Neural cell (in vitro differentiated cells): ENCODE measurements around the gene ANXA6.

ENCODE experiments used
- CTCF ChIP-seq: fragments of 450-650 bp; IDR thresholded peaks from 2 replicates; pipeline ENCODE4 v1.5.1; 2014; ENCODE audit warnings: antibody characterized with exemption, mild to moderate bottlenecking, moderate library complexity; ENCODE audit not compliant: poor library complexity, severe bottlenecking
- EP300 ChIP-seq: fragments of 450-650 bp; conservative IDR thresholded peaks from 2 replicates; pipeline ENCODE4 v1.6.1; 2014; ENCODE audit warnings: antibody characterized with exemption, mild to moderate bottlenecking, moderate library complexity; ENCODE audit not compliant: poor library complexity, severe bottlenecking
- EZH2 ChIP-seq: fragments of 200-600, 300-800 bp; shearing (Covaris generic), sonication (generic); IDR thresholded peaks from 2 replicates; pipeline ENCODE4 v1.6.1; 2014; ENCODE audit warnings: antibody characterized with exemption, low read length, borderline replicate concordance, mild to moderate bottlenecking; ENCODE audit not compliant: insufficient read depth, poor library complexity, severe bottlenecking
- POLR2AphosphoS5 ChIP-seq: IDR thresholded peaks from 2 replicates; pipeline ENCODE4 v1.6.1; 2012
- SMC3 ChIP-seq: fragments of 450-650 bp; conservative IDR thresholded peaks from 2 replicates; pipeline ENCODE4 v1.6.1; 2014; ENCODE audit warnings: antibody characterized with exemption, mild to moderate bottlenecking, moderate library complexity; ENCODE audit not compliant: poor library complexity
- TAF1 ChIP-seq: IDR thresholded peaks from 2 replicates; pipeline ENCODE4 v1.6.1; 2012; ENCODE audit warnings: low read depth

GRCh38 chr5:151137067-151137825 lies 20.3 kb downstream of the ANXA6 start:
- TF ChIP-seq CTCF = no peak
- TF ChIP-seq EZH2 = no peak
- no peak for TF ChIP-seq EP300
- no peak for TF ChIP-seq TAF1
- no peak for TF ChIP-seq SMC3
- no peak for TF ChIP-seq POLR2AphosphoS5
